ENCODE measurements around the gene MYLK2.

MYLK2 gene

DNA sequence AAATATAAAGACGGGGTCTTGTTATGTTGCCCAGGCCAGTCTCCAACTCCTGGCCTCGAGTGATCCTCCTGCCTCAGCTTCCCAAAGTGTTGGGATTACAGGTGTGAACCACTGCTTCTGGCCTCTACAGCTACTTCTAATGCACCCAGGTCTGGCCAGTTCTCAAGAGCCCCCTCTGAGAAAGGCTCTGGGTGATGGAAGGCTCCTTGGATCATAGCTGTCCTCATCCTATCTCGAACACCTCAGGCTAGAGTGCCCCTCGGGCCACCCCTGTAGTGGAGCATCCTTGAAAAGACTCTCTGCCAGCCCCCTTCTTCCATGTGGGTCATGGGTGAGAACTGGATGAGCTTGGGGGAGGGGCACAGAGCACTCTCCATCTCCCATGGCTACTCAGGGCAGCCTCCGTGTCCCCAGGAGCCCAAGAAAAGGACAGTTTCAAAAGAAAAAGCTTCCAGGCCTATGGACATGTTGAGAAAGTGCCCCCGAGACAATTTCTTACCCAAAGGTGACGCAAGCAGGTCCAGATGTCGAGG, 714 bp upstream of the MYLK2 start:
- ChIA-PET CTCF (interaction anchor here (0.6 to 2.5 kb wide), 11 partner anchors 28 to 214 kb away, joined by 3 to 6 read pairs (median 3); no protein-coding TSS in a partner anchor), POLR2A (ENCODE audit: low non-redundant PET) (no interaction called here)
- no peak for DNase-seq (ENCODE audit: low spot score)
- no peak overlapping the region for H3K27ac ChIP-seq
- TF ChIP-seq, protein P1, sequence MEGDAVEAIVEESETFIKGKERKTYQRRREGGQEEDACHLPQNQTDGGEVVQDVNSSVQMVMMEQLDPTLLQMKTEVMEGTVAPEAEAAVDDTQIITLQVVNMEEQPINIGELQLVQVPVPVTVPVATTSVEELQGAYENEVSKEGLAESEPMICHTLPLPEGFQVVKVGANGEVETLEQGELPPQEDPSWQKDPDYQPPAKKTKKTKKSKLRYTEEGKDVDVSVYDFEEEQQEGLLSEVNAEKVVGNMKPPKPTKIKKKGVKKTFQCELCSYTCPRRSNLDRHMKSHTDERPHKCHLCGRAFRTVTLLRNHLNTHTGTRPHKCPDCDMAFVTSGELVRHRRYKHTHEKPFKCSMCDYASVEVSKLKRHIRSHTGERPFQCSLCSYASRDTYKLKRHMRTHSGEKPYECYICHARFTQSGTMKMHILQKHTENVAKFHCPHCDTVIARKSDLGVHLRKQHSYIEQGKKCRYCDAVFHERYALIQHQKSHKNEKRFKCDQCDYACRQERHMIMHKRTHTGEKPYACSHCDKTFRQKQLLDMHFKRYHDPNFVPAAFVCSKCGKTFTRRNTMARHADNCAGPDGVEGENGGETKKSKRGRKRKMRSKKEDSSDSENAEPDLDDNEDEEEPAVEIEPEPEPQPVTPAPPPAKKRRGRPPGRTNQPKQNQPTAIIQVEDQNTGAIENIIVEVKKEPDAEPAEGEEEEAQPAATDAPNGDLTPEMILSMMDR (conservative IDR thresholded peaks at IDR 0.05; ENCODE audit: low read depth): no peak

DNA sequence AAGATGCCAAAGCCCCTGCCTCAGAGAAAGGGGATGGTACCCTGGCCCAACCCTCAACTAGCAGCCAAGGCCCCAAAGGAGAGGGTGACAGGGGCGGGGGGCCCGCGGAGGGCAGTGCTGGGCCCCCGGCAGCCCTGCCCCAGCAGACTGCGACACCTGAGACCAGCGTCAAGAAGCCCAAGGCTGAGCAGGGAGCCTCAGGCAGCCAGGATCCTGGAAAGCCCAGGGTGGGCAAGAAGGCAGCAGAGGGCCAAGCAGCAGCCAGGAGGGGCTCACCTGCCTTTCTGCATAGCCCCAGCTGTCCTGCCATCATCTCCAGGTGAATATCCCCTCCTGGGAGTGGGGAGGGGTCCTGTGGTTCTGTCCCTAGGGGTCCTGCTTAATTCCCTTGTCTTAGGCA, 1.1 kb downstream of the MYLK2 start:
- DNase-seq (ENCODE audit: low spot score): no peak
- ChIA-PET CTCF (interaction anchor here (0.6 kb wide), 1 partner anchor 756 kb away, joined by 3 read pairs; no protein-coding TSS in a partner anchor), POLR2A (ENCODE audit: low non-redundant PET) (no interaction called here)
- H3K27ac ChIP-seq: no peak overlapping the region
- TF ChIP-seq, protein P1 (conservative IDR thresholded peaks at IDR 0.05; ENCODE audit: low read depth): no peak

DNA sequence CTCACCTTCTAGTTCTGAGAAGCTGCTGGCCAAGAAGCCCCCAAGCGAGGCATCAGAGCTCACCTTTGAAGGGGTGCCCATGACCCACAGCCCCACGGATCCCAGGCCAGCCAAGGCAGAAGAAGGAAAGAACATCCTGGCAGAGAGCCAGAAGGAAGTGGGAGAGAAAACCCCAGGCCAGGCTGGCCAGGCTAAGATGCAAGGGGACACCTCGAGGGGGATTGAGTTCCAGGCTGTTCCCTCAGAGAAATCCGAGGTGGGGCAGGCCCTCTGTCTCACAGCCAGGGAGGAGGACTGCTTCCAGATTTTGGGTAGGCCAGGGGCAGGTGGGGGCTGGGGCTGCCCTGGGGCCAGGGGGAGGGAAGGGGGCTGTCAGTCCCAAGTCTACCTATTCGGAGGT, 2.3 kb downstream of the MYLK2 start:
- ChIA-PET CTCF (interaction anchor here (0.5 to 5.1 kb wide), 4 partner anchors 26 to 254 kb away, joined by 3 to 81 read pairs (median 35); no protein-coding TSS in a partner anchor), POLR2A (ENCODE audit: low non-redundant PET) (no interaction called here)
- no peak for DNase-seq (ENCODE audit: low spot score)
- TF ChIP-seq, protein P1 (conservative IDR thresholded peaks at IDR 0.05; ENCODE audit: low read depth): no peak
- no peak overlapping the region for H3K27ac ChIP-seq

DNA sequence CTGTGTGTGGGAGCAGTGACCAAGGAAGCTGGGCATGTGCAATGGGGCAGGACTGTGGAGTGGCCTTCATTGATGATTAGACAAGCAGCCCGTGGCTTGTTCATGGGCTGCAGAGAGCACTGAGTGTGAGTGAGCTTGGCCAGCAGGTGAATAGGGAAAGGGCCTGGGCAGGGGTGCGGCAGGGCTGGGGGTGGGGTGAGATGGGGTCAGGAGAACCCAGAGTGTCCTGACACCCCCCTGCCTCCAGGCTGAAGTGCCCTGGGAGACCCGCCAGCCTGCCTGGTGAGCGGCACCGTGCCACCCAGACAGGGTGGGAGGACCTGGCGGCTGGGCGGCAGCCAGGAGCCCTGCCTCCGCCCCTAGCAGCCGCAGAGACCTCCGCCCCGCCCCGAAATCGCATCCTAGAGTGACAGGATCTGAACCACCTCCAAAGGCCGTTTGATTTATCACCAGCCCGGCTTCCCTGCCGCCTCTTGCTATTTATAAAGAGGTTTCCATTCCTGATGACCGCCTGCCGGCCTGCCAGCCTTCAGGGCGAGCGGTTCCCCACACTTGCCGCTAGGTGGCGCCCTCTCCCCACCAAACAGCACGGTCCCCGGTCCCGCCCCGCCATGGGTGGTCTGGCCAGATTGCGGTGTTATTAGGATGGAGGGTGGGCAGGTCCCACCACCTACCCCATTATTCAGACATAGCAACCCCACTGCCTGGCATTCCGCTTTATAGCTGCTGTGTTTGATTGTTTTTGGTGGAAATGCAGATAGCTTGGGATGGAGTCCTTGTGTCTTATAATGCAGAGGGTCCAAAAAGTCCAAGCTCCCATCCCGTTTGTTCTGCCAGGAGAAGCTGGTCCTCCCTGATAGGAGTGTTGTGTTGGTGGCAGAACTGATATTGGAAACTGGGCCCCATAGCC, 3.5 kb downstream of the MYLK2 start:
- TF ChIP-seq, protein P1 (conservative IDR thresholded peaks at IDR 0.05; ENCODE audit: low read depth): peak; percentile 100
- H3K27ac ChIP-seq: peak overlapping the region; percentile 28
- peak; percentile 92 for DNase-seq (ENCODE audit: low spot score)
- ChIA-PET POLR2A (ENCODE audit: low non-redundant PET) (interaction anchor here (0.7 kb wide), 1 partner anchor 226 kb away, joined by 3 read pairs; no protein-coding TSS in a partner anchor), CTCF (interaction anchor here (0.5 to 5.1 kb wide), 54 partner anchors 8 to 843 kb away, joined by 3 to 81 read pairs (median 5); partner anchors contain the start of genes DUSP15, FOXS1, PDRG1 and TTLL9)

DNA sequence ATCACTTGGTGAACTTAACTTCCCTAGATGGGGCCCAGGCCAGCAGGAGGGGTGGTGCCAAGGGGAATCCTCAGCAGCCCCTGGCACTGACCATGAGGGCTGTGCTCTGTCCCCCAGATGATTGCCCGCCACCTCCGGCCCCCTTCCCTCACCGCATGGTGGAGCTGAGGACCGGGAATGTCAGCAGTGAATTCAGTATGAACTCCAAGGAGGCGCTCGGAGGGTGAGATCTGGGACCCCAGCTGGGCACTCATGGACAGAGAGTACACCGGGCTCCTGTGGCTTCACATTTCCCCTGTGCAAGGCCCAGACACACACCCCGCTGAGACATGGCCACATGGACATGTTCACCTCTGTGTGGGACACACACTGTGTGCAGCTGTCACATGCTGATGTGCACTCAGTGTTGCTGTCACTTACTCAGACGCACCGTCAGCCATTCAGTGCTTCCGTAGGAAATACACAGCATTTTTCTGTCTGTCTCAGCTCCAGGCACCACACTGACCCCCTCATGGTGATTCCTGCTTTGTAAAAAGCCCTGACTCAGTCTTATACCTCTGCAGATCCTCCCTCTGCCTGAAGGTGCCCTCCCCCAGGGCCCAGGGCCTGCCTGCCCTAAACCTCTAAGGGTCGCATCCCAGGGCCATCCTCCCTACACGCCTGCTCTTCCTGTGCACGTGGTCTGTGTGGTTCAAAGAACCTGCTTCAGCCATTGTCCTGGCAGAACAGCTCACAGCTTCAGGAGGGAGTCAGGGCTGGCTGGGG, 4.4 kb downstream of the MYLK2 start:
- ChIA-PET POLR2A (ENCODE audit: low non-redundant PET) (no interaction called here), CTCF (interaction anchor here (0.5 to 5.1 kb wide), 49 partner anchors 9 to 842 kb away, joined by 3 to 81 read pairs (median 6); partner anchors contain the start of genes DUSP15, FOXS1, PDRG1 and TTLL9)
- H3K27ac ChIP-seq: no peak overlapping the region
- no peak for DNase-seq (ENCODE audit: low spot score)
- TF ChIP-seq, protein P1 (conservative IDR thresholded peaks at IDR 0.05; ENCODE audit: low read depth): no peak

DNA sequence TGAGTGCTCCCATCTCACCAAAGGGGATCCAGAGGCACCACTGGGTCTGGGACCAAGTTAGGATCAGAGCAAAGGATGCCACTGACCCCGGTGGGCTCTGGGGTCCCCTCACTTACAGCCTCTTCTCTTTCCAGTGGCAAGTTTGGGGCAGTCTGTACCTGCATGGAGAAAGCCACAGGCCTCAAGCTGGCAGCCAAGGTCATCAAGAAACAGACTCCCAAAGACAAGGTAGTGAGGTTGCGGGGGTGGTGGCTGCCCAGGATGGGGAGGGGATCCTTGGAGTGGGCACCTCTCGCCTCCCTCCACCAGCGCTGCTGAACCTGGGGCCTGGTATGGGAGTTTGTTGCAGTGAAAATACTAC, 4.9 kb downstream of the MYLK2 start:
- TF ChIP-seq, protein P1 (conservative IDR thresholded peaks at IDR 0.05; ENCODE audit: low read depth): no peak
- ChIA-PET CTCF (interaction anchor here (0.6 to 5.1 kb wide), 13 partner anchors 17 to 267 kb away, joined by 3 to 81 read pairs (median 7); partner anchors contain the start of genes FOXS1 and PDRG1), POLR2A (ENCODE audit: low non-redundant PET) (no interaction called here)
- DNase-seq (ENCODE audit: low spot score): no peak
- no peak overlapping the region for H3K27ac ChIP-seq
